K562 (cell line): Measurements from ENCODE around the gene ARMC6. TPM values are rescaled to one million over a fixed set of nuclear protein-coding genes. Genes with fewer than 3 reads are reported as not detected.

Source experiments
- KDM5B ChIP-seq: fragments of 200-600 bp; sonication (generic); IDR thresholded peaks from 2 replicates; pipeline ENCODE4 v1.6.1; 2012; ENCODE audit warnings: low read depth, mild to moderate bottlenecking, moderate library complexity, low read length, control low read depth, inconsistent platforms; ENCODE audit not compliant: insufficient replicate concordance
- SAP30 ChIP-seq: fragments of 200-600 bp; sonication (generic); IDR thresholded peaks from 2 replicates; pipeline ENCODE4 v1.6.1; 2012; ENCODE audit warnings: borderline replicate concordance, low read depth, mild to moderate bottlenecking, moderate library complexity, low read length, control low read depth, inconsistent platforms; ENCODE audit not compliant: insufficient read depth, poor library complexity, severe bottlenecking
- SMAD4 ChIP-seq: fragments of 250-450 bp; sonication (Bioruptor Pico); conservative IDR thresholded peaks from 2 replicates; pipeline ENCODE4 v1.8.0; 2021; ENCODE audit warnings: inconsistent platforms, mild to moderate bottlenecking, moderate library complexity
- THAP12 ChIP-seq: fragments of 250-450 bp; sonication (Bioruptor Pico); IDR thresholded peaks from 2 replicates; pipeline ENCODE4 v1.9.0; 2021; ENCODE audit warnings: mild to moderate bottlenecking, inconsistent platforms
- ZBTB11 ChIP-seq, 3 experiments: fragments of 200-800 bp in 1 of 3; fragments of 250-450 bp in 1 of 3; fragments of 450-650 bp in 1 of 3; sonication (Bioruptor Pico) in 1 of 3; sonication (Bioruptor generic) in 1 of 3; formaldehyde crosslinking in 1 of 3; IDR thresholded peaks; 2 replicates each; pipeline versions ENCODE4 v1.6.1 to v1.8.0; 2016 to 2022; ENCODE audit warnings: mild to moderate bottlenecking in 2 of 3, missing genetic modification characterization in 2 of 3, missing compliant biosample characterization in 1 of 3, moderate library complexity in 1 of 3
- polyA plus RNA-seq, 8 experiments: library from polyadenylated mRNA; depleted of rRNA in 4 of 8; stranded (reverse) in 5 of 8; unstranded in 3 of 8; fragments of >200 nt; fragmentation: Nextera tagmentation in 2 of 8; fragmentation: Illumina TruSeq in 1 of 8; extraction: Ambion mirVana in 2 of 8; extraction: Trizol in 1 of 8; gene quantifications; 2 replicates each; pipeline versions ENCODE4 v1.2.1 to v1.2.3, GENCODE V29; 2011 to 2014; ENCODE audit warnings: inconsistent platforms in 1 of 8, missing spikeins in 1 of 8
- total RNA-seq, 7 experiments: library from RNA; depleted of rRNA in 6 of 7; stranded (reverse); fragments of >200 nt in 6 of 7; fragmentation: Illumina TruSeq in 2 of 7; extraction: Trizol in 2 of 7; gene quantifications; 2 replicates each; pipeline versions ENCODE4 v1.2.1 to v1.2.3, GENCODE V29; 2011 to 2021; ENCODE audit warnings: low replicate concordance in 1 of 7

Gene ARMC6
- total and polyA plus RNA-seq, 9 of the 15 experiments (the other 6 are each of a cell fraction or from before 2014, with no cell fraction given) = 2.1 to 93.4 (median 63.6) TPM

- TF ChIP-seq THAP12 (CRISPR knock-in tag) (peak; percentile 80; the same call in 1 of the 2 replicates), SMAD4 (CRISPR knock-in tag) (peak; percentile 40; the same call in 1 of the 2 replicates), ZBTB11 (CRISPR knock-in tag; IDR thresholded peaks at IDR 0.05) (peak in 1 of 3 experiments; percentile 42; a peak in 1 of 6 replicates), KDM5B (peak; percentile 41), SAP30 (peak; percentile 81)
- TF ChIP-seq, all 486 proteins: peak for 15
Measured at GRCh38 chr19:19033176-19033425, 302 bp upstream of the ARMC6 start (continued).
